Gastrocnemius medialis (tissue), 4 donors: Measurements from ENCODE around the gene PHTF2. TPM values are rescaled to one million over a fixed set of nuclear protein-coding genes. Genes with fewer than 3 reads are reported as not detected.

ENCODE experiments used
- ATAC-seq, 2 donors: fragments of 150-250 bp; one replicate each; pipeline ENCODE4 v1.9.1; 2016
- DNase-seq, 2 donors: peaks; one replicate each; pipeline ENCODE4 v3.0.0-alpha.2; 2019
- H3K27ac ChIP-seq, 4 donors: fragments of 200-600 bp; sonication (generic); 1 replicate in 1 of 4; 2 replicates in 3 of 4; pipeline ENCODE4 v1.5.1; 2016 to 2018; ENCODE audit warnings: mild to moderate bottlenecking in 2 of 4, moderate library complexity in 1 of 4
- H3K27me3 ChIP-seq, 3 donors: fragments of 200-600 bp; sonication (generic) in 2 of 3; 1 replicate in 1 of 3; 2 replicates in 2 of 3; pipeline versions ENCODE4 v1.5.1 to v1.6.0; 2016 to 2019; ENCODE audit warnings: mild to moderate bottlenecking in 1 of 3, moderate library complexity in 1 of 3
- H3K36me3 ChIP-seq, 2 donors: fragments of 200-600 bp; sonication (generic) in 1 of 2; one replicate each; pipeline ENCODE4 v1.5.1; 2017 to 2018
- H3K4me1 ChIP-seq, 2 donors: fragments of 200-600 bp; sonication (generic) in 1 of 2; one replicate each; pipeline ENCODE4 v1.5.1; 2016 to 2017; ENCODE audit warnings: mild to moderate bottlenecking in 2 of 2
- H3K4me3 ChIP-seq, 4 donors: fragments of 200-600 bp; sonication (generic) in 3 of 4; 1 replicate in 1 of 4; 2 replicates in 3 of 4; pipeline ENCODE4 v1.5.1; 2016 to 2019; ENCODE audit warnings: mild to moderate bottlenecking in 2 of 4
- H3K9me3 ChIP-seq, 3 donors: fragments of 200-600 bp; sonication (generic) in 2 of 3; 1 replicate in 1 of 3; 2 replicates in 2 of 3; pipeline ENCODE4 v1.5.1; 2016 to 2019
- CTCF ChIP-seq, 5 experiments: fragments of 450-650 bp in 3 of 5; fragments of 200-600 bp in 2 of 5; sonication (generic) in 2 of 5; IDR thresholded peaks in 4 of 5; conservative IDR thresholded peaks in 1 of 5; 1 replicate in 4 of 5; 2 replicates in 1 of 5; pipeline ENCODE4 v1.5.1; 2016 to 2019; ENCODE audit warnings: antibody characterized with exemption in 5 of 5, mild to moderate bottlenecking in 3 of 5, moderate library complexity in 3 of 5
- POLR2A ChIP-seq, 2 donors: fragments of 450-650 bp; IDR thresholded peaks; one replicate each; pipeline ENCODE4 v1.6.1; 2017; ENCODE audit warnings: antibody characterized with exemption in 2 of 2, mild to moderate bottlenecking in 2 of 2, moderate library complexity in 2 of 2
- in situ Hi-C, 4 donors: fragments of 200-750 bp; cut with MboI; loops; one replicate each; pipeline versions ENCODE4 v1.15.0 to v1.8.0; 2017; ENCODE audit warnings: low sequenced_read_pairs in 4 of 4
- intact Hi-C: fragments of 100-400 bp; cut with DNase I; formaldehyde crosslinking; loops from one replicate; pipeline ENCODE4 v1.15.1; 2023; ENCODE audit warnings: low total_unique reads
- total RNA-seq, 4 donors: library from RNA; depleted of rRNA; stranded (reverse); fragments of >200 nt; gene quantifications; one replicate each; pipeline versions ENCODE4 v1.1.0 to v1.2.3, GENCODE V29; 2016

Gene PHTF2
- total RNA-seq, 4 donors from 2014 or later, result 81.2 to 163 (median 108) TPM

GRCh38 chr7:77903597-77903996 lies 105.0 kb downstream of the PHTF2 start:
- Histone ChIP-seq H3K4me1 (peaks cover 0 to 5% of the 10 kb centered on the region in 2 donors), H3K27me3 (no peaks in the 10 kb centered on the region), H3K4me3 (no peak overlapping the region), H3K9me3 (no peaks in the 10 kb centered on the region), H3K36me3 (peaks cover 0 to 9% of the 10 kb centered on the region in 2 donors), H3K27ac (peak overlapping the region in 3 of 4 donors; percentile 26 to 41 (median 33))
- TF ChIP-seq POLR2A (IDR thresholded peaks at IDR 0.05) (no peak), CTCF (IDR thresholded peaks at IDR 0.05 in 4 of 5, conservative IDR thresholded peaks at IDR 0.05 in 1 of 5) (peak; percentile 27 to 63 (median 39))
- DNase-seq (peak; percentile 41 to 84), ATAC-seq (peak; percentile 90 to 95)
- intact Hi-C loops (loop anchor here (5.0 kb wide), 2 partner anchors 106 to 246 kb away; partner anchors contain the start of genes PHTF2 and TMEM60), in situ Hi-C loops (loop anchor here in 2 of 4 donors (10.0 to 25.0 kb wide), 2 partner anchors 239 to 241 kb away; no protein-coding TSS in a partner anchor)

- DNase-seq (no peak), ATAC-seq (no peak)
- H3K27me3 ChIP-seq, result no peaks in the 10 kb centered on the region
- intact Hi-C loops, result loop anchor here (5.0 kb wide), 2 partner anchors 107 to 247 kb away; partner anchors contain the start of genes PHTF2 and TMEM60
- H3K27ac ChIP-seq, result peak overlapping the region in 1 of 4 donors; percentile 41
- H3K36me3 ChIP-seq, result peaks cover 0 to 9% of the 10 kb centered on the region in 2 donors
- TF ChIP-seq POLR2A (IDR thresholded peaks at IDR 0.05) (no peak), CTCF (IDR thresholded peaks at IDR 0.05 in 4 of 5, conservative IDR thresholded peaks at IDR 0.05 in 1 of 5) (no peak)
- in situ Hi-C loops, result loop anchor here in 2 of 4 donors (10.0 to 25.0 kb wide), 2 partner anchors 239 to 242 kb away; no protein-coding TSS in a partner anchor
- no peaks in the 10 kb centered on the region for H3K9me3 ChIP-seq
- H3K4me1 ChIP-seq, result peaks cover 0 to 5% of the 10 kb centered on the region in 2 donors
- H3K4me3 ChIP-seq, result no peak overlapping the region
Observed at GRCh38 chr7:77904252-77904651, 105.7 kb downstream of the PHTF2 start.

GRCh38 chr7:77907281-77907680 lies 108.7 kb downstream of the PHTF2 start:
- H3K4me3 ChIP-seq, result no peak overlapping the region
- in situ Hi-C loops, result loop anchor here in 2 of 4 donors (10.0 to 25.0 kb wide), 2 partner anchors 242 to 245 kb away; no protein-coding TSS in a partner anchor
- DNase-seq (no peak), ATAC-seq (no peak)
- no peak overlapping the region for H3K27ac ChIP-seq
- intact Hi-C loops, result no loop called here
- peaks cover 0 to 16% of the 10 kb centered on the region in 2 donors for H3K36me3 ChIP-seq
- TF ChIP-seq POLR2A (IDR thresholded peaks at IDR 0.05) (no peak), CTCF (IDR thresholded peaks at IDR 0.05 in 4 of 5, conservative IDR thresholded peaks at IDR 0.05 in 1 of 5) (no peak)
- H3K4me1 ChIP-seq, result peaks cover 0 to 5% of the 10 kb centered on the region in 2 donors
- H3K27me3 ChIP-seq, result no peaks in the 10 kb centered on the region
- H3K9me3 ChIP-seq, result no peaks in the 10 kb centered on the region

GRCh38 chr7:77908664-77909063 lies 110.1 kb downstream of the PHTF2 start:
- H3K27me3 ChIP-seq, result no peaks in the 10 kb centered on the region
- H3K9me3 ChIP-seq, result no peaks in the 10 kb centered on the region
- H3K4me3 ChIP-seq, result no peak overlapping the region
- no peak for ATAC-seq
- TF ChIP-seq POLR2A (IDR thresholded peaks at IDR 0.05), result no peak
- no peak for TF ChIP-seq CTCF (IDR thresholded peaks at IDR 0.05 in 4 of 5, conservative IDR thresholded peaks at IDR 0.05 in 1 of 5)
- DNase-seq, result no peak
- H3K27ac ChIP-seq, result no peak overlapping the region
- peaks cover 0 to 3% of the 10 kb centered on the region in 2 donors for H3K4me1 ChIP-seq
- intact Hi-C loops (no loop called here), in situ Hi-C loops (loop anchor here in 2 of 4 donors (10.0 to 25.0 kb wide), 2 partner anchors 244 to 246 kb away; no protein-coding TSS in a partner anchor)
- peaks cover 0 to 14% of the 10 kb centered on the region in 2 donors for H3K36me3 ChIP-seq
